Natural killer cell (primary cell): Measurements from ENCODE around the gene TMEM212. TPM values are rescaled to one million over a fixed set of nuclear protein-coding genes. Genes with fewer than 3 reads are reported as not detected.

Source experiments
- ATAC-seq, 3 donors: fragments of 150-1000 bp in 2 of 3; fragments of 200-7000 bp in 1 of 3; cut with Tn5 transposase; 1 replicate in 1 of 3; 2 replicates in 2 of 3; pipeline ENCODE4 v1.10.0; 2021; ENCODE audit warnings: mild to moderate bottlenecking in 2 of 3, moderate library complexity in 2 of 3
- DNase-seq, 2 donors: peaks; one replicate each; pipeline versions ENCODE4 v3.0.0 to v3.0.0-alpha.2; 2013 to 2021; ENCODE audit warnings: mixed read lengths in 1 of 2
- H3K27ac ChIP-seq: one replicate; pipeline ENCODE4 v1.5.1; 2013; ENCODE audit warnings: mild to moderate bottlenecking, low read length
- H3K27me3 ChIP-seq: one replicate; pipeline ENCODE4 v1.6.1; 2013; ENCODE audit warnings: low read length; ENCODE audit not compliant: control insufficient read depth, insufficient read depth
- H3K36me3 ChIP-seq: one replicate; pipeline ENCODE4 v1.6.1; 2013; ENCODE audit warnings: low read length; ENCODE audit not compliant: control insufficient read depth, insufficient read depth
- H3K4me1 ChIP-seq: one replicate; pipeline ENCODE4 v1.6.1; 2013; ENCODE audit warnings: low read length; ENCODE audit not compliant: control insufficient read depth, insufficient read depth
- H3K4me3 ChIP-seq: one replicate; pipeline ENCODE4 v1.5.1; 2013; ENCODE audit warnings: low read length
- H3K9me3 ChIP-seq: one replicate; pipeline ENCODE4 v1.6.1; 2013; ENCODE audit warnings: low read length; ENCODE audit not compliant: control insufficient read depth, insufficient read depth
- H3K27ac Mint-ChIP-seq, 2 donors: one replicate each; pipeline ENCODE4 v1.8.0; 2022; ENCODE audit warnings: mild to moderate bottlenecking in 2 of 2, mixed read lengths in 2 of 2, moderate library complexity in 1 of 2
- H3K27me3 Mint-ChIP-seq, 2 donors: one replicate each; pipeline ENCODE4 v1.8.0; 2022; ENCODE audit warnings: low read depth in 2 of 2, mixed read lengths in 2 of 2
- H3K36me3 Mint-ChIP-seq: one replicate; pipeline ENCODE4 v1.8.0; 2022; ENCODE audit warnings: mixed read lengths
- H3K4me1 Mint-ChIP-seq, 2 donors: one replicate each; pipeline ENCODE4 v1.8.0; 2022; ENCODE audit warnings: mixed read lengths in 2 of 2
- H3K4me3 Mint-ChIP-seq: one replicate; pipeline ENCODE4 v1.8.0; 2022; ENCODE audit warnings: mild to moderate bottlenecking, moderate library complexity, mixed read lengths
- H3K9me3 Mint-ChIP-seq, 2 donors: one replicate each; pipeline ENCODE4 v1.8.0; 2022; ENCODE audit warnings: mixed read lengths in 2 of 2
- CTCF ChIP-seq: fragments of 200-600 bp; IDR thresholded peaks from one replicate; pipeline ENCODE4 v1.8.0; 2022; ENCODE audit warnings: antibody characterized with exemption
- WGBS: methylation state at CpG from one replicate; pipeline ENCODE4 v1.1.7; 2013; ENCODE audit warnings: missing lambda C conversion rate; ENCODE audit not compliant: insufficient coverage; 5-methylcytosine and 5-hydroxymethylcytosine counted together
- intact Hi-C: fragments of 100-400 bp; cut with micrococcal nuclease; formaldehyde crosslinking; loops from one replicate; pipeline ENCODE4 v1.14.2; 2022
- total RNA-seq, 4 donors: library from RNA; stranded (reverse); fragments of 120-200 nt in 1 of 4; gene quantifications; one replicate each; pipeline versions ENCODE4 v1.2.3 to v1.2.4, GENCODE V29; 2013 to 2022

TMEM212 gene
- total RNA-seq, 3 donors from 2014 or later (not counting 1 experiment from before 2014, with no cell fraction given), result not detected

- Mint-ChIP-seq H3K36me3 (no peaks in the 10 kb centered on the region), H3K27ac (peak overlapping the region in 1 of 2 donors; percentile 14), H3K27me3 (no peaks in the 10 kb centered on the region), H3K4me1 (peaks cover 41 to 45% of the 10 kb centered on the region in 2 donors), H3K4me3 (peak overlapping the region; percentile 87), H3K9me3 (no peaks in the 10 kb centered on the region)
- ATAC-seq (no peak), DNase-seq (no peak)
- H3K4me3 ChIP-seq, result no peak overlapping the region
- no peak overlapping the region for H3K27ac ChIP-seq
- H3K4me1 ChIP-seq, result peaks cover 19% of the 10 kb centered on the region
- intact Hi-C loops, result loop anchor here (5.0 kb wide), 2 partner anchors 226 to 354 kb away; partner anchors contain the start of gene FNDC3B
- WGBS, result 94% methylated on average over 4 of the region's 4 CpGs
- TF ChIP-seq CTCF, result no peak
- no peaks in the 10 kb centered on the region for H3K27me3 ChIP-seq
- no peaks in the 10 kb centered on the region for H3K36me3 ChIP-seq
- no peaks in the 10 kb centered on the region for H3K9me3 ChIP-seq
These were observed 31.7 kb upstream of the TMEM212 start for GRCh38 chr3:171811295-171811912.

- WGBS, result over 99% methylated on average over 9 of the region's 9 CpGs
- Mint-ChIP-seq H3K36me3 (no peaks in the 10 kb centered on the region), H3K9me3 (no peaks in the 10 kb centered on the region), H3K4me3 (peak overlapping the region; percentile 75), H3K4me1 (peaks cover 37 to 40% of the 10 kb centered on the region in 2 donors), H3K27me3 (no peaks in the 10 kb centered on the region), H3K27ac (no peak overlapping the region)
- H3K27ac ChIP-seq, result no peak overlapping the region
- H3K36me3 ChIP-seq, result no peaks in the 10 kb centered on the region
- no peaks in the 10 kb centered on the region for H3K9me3 ChIP-seq
- no peak for DNase-seq
- H3K4me3 ChIP-seq, result no peak overlapping the region
- no peak for ATAC-seq
- no peaks in the 10 kb centered on the region for H3K27me3 ChIP-seq
- peaks cover 19% of the 10 kb centered on the region for H3K4me1 ChIP-seq
- intact Hi-C loops, result loop anchor here (5.0 kb wide), 2 partner anchors 225 to 355 kb away; partner anchors contain the start of gene FNDC3B
- no peak for TF ChIP-seq CTCF
These were observed 31.2 kb upstream of the TMEM212 start for GRCh38 chr3:171811913-171812335.

GRCh38 chr3:171812811-171813210 is 30.3 kb upstream of the TMEM212 start:
- no peak overlapping the region for H3K4me3 ChIP-seq
- peaks cover 31 to 33% of the 10 kb centered on the region in 2 donors for H3K4me1 Mint-ChIP-seq
- intact Hi-C loops, result loop anchor here (5.0 kb wide), 2 partner anchors 224 to 356 kb away; partner anchors contain the start of gene FNDC3B
- H3K9me3 ChIP-seq, result no peaks in the 10 kb centered on the region
- 100% methylated on average over 1 of the region's 2 CpGs for WGBS
- H3K36me3 ChIP-seq, result no peaks in the 10 kb centered on the region
- peaks cover 19% of the 10 kb centered on the region for H3K4me1 ChIP-seq
- H3K4me3 Mint-ChIP-seq, result no peak overlapping the region
- ATAC-seq, result no peak
- H3K27me3 Mint-ChIP-seq, result no peaks in the 10 kb centered on the region
- no peak for DNase-seq
- TF ChIP-seq CTCF, result no peak
- H3K27ac ChIP-seq, result no peak overlapping the region
- no peaks in the 10 kb centered on the region for H3K9me3 Mint-ChIP-seq
- no peaks in the 10 kb centered on the region for H3K27me3 ChIP-seq
- H3K36me3 Mint-ChIP-seq, result no peaks in the 10 kb centered on the region
- no peak overlapping the region for H3K27ac Mint-ChIP-seq
